Activated naive CD8-positive, alpha-beta T cell treated with anti-CD3 and anti-CD28 coated beads, Interleukin-2, amount 10 ng/mL, durations not matched to agents 7 days and 5 days (primary cell): Measurements from ENCODE around the gene TMEM54. TPM values are rescaled to one million over a fixed set of nuclear protein-coding genes. Genes with fewer than 3 reads are reported as not detected.
A peak's percentile ranks its signal among the peaks of the same experiment; 100 is the strongest.

Experiments used
- ATAC-seq: fragments of 150-1000 bp; cut with Tn5 transposase; one replicate; pipeline ENCODE4 v1.10.0; 2021; ENCODE audit warnings: low read depth, moderate library complexity
- POLR2A ChIA-PET: fragments of 350-600 bp; sonication (Branson Sonifier 250); formaldehyde crosslinking; loops from one replicate; lab custom pipeline; 2021; ENCODE audit warnings: antibody characterized with exemption; lab: Charles Lee
- DNase-seq: peaks from one replicate; pipeline ENCODE4 v3.0.0; 2021
- H3K27ac Mint-ChIP-seq: one replicate; pipeline ENCODE4 v1.8.0; 2022; ENCODE audit warnings: mild to moderate bottlenecking, mixed read lengths
- H3K27me3 Mint-ChIP-seq: one replicate; pipeline ENCODE4 v1.8.0; 2022; ENCODE audit warnings: mild to moderate bottlenecking, moderate library complexity, mixed read lengths
- H3K36me3 Mint-ChIP-seq: one replicate; pipeline ENCODE4 v1.8.0; 2021; ENCODE audit warnings: mild to moderate bottlenecking, mixed read lengths
- H3K4me1 Mint-ChIP-seq: one replicate; pipeline ENCODE4 v1.8.0; 2021; ENCODE audit warnings: mixed read lengths
- H3K4me3 Mint-ChIP-seq: one replicate; pipeline ENCODE4 v1.8.0; 2022; ENCODE audit warnings: mild to moderate bottlenecking, moderate library complexity, mixed read lengths
- H3K9me3 Mint-ChIP-seq: one replicate; pipeline ENCODE4 v1.8.0; 2021; ENCODE audit warnings: mixed read lengths
- total RNA-seq, 2 experiments: library from RNA; stranded (reverse); gene quantifications; one replicate each; pipeline ENCODE4 v1.2.3, GENCODE V29; 2021

The TMEM54 gene
- total RNA-seq, 2 experiments from 2014 or later: not detected

GRCh38 chr1:32887623-32888022 lies 13.6 kb downstream of the TMEM54 start:
- Mint-ChIP-seq H3K4me3 (no peak overlapping the region), H3K27ac (no peak overlapping the region), H3K9me3 (no peaks in the 10 kb centered on the region), H3K36me3 (peaks cover 2% of the 10 kb centered on the region), H3K4me1 (peaks cover 3% of the 10 kb centered on the region), H3K27me3 (peaks cover 81% of the 10 kb centered on the region)
- POLR2A ChIA-PET: no interaction called here
- no peak for DNase-seq
- no peak for ATAC-seq

DNA sequence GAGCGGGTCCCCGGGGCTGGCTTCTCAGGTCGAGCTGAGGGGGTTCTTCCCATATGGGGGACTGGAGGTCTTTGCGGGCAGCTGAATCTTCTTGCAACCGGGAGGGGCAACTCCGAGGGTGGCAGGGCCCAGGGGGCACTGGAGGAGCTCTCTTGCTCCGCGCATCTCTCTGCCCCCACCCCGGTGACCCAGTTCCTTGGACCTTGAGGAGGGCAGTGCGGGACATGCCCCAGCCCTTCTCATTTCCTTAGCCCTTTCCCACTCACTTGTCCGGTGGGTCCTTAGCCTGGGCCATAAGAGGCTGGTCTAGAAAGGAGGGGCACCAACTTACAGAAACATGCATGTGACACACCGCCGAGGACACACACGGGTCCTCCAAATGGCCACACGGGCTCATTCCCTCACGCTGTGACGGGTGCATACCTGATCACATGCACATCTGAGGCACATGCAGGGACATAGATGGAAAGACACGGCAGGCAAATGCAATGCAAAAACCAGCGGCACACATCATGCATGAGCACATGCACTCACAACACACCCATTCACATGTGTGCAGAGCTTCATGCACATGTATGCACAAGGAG lies 14.3 kb downstream of the TMEM54 start:
- DNase-seq: no peak
- no peak for ATAC-seq
- POLR2A ChIA-PET: interaction anchor here (0.6 kb wide), 1 partner anchor 242 kb away, joined by 3 read pairs; no protein-coding TSS in a partner anchor
- Mint-ChIP-seq H3K4me1 (no peaks in the 10 kb centered on the region), H3K27me3 (peaks cover 74% of the 10 kb centered on the region), H3K27ac (no peak overlapping the region), H3K36me3 (no peaks in the 10 kb centered on the region), H3K4me3 (no peak overlapping the region), H3K9me3 (no peaks in the 10 kb centered on the region)

GRCh38 chr1:32886004-32886827 lies 15.0 kb downstream of the TMEM54 start, which contains the start of gene HPCA:
HPCA (plus strand) TSS chr1:32886491; CDS start chr1:32888899, 2,408 bp downstream.
- Mint-ChIP-seq H3K9me3 (no peaks in the 10 kb centered on the region), H3K27ac (no peak within 1 kb of the TSS), H3K4me3 (no peak within 1 kb of the TSS), H3K4me1 (no peaks in the 10 kb centered on the region), H3K27me3 (peaks cover 68% of the 10 kb centered on the region), H3K36me3 (no peaks in the 10 kb centered on the region)
- ATAC-seq (peak; percentile 85), DNase-seq (peak; percentile 82)
- POLR2A ChIA-PET: interaction anchor here (0.6 kb wide), 1 partner anchor 243 kb away, joined by 3 read pairs; no protein-coding TSS in a partner anchor

GRCh38 chr1:32885676-32886003 lies 15.5 kb downstream of the TMEM54 start:
- ATAC-seq (no peak), DNase-seq (no peak)
- no peak overlapping the region for H3K4me3 Mint-ChIP-seq
- H3K4me1 Mint-ChIP-seq: no peaks in the 10 kb centered on the region
- no peak overlapping the region for H3K27ac Mint-ChIP-seq
- peaks cover 68% of the 10 kb centered on the region for H3K27me3 Mint-ChIP-seq
- H3K9me3 Mint-ChIP-seq: no peaks in the 10 kb centered on the region
- no peaks in the 10 kb centered on the region for H3K36me3 Mint-ChIP-seq
- POLR2A ChIA-PET: no interaction called here

- no peak for ATAC-seq
- Mint-ChIP-seq H3K9me3 (no peaks in the 10 kb centered on the region), H3K27me3 (peaks cover 65% of the 10 kb centered on the region), H3K36me3 (no peaks in the 10 kb centered on the region), H3K4me1 (no peaks in the 10 kb centered on the region), H3K27ac (no peak overlapping the region), H3K4me3 (no peak overlapping the region)
- no peak for DNase-seq
- POLR2A ChIA-PET: no interaction called here
These were observed 16.5 kb downstream of the TMEM54 start for GRCh38 chr1:32884726-32885125.

DNA sequence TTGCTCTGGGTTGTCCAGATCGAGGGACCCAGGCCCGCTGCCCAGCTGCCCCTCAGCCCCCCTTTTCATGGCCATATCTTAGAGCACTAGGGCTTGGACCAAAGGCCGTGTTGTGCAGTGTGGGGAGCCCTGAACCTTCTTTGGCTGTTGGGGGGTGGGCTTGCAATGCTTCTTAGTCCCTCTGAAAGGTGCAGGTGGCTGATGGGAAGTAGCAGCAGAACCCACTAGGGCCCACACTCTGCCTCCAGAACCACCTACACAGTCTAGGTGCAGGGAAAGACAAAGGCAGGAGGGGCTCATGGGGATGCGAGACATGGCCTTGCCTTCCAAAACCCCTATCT lies 17.2 kb downstream of the TMEM54 start:
- H3K36me3 Mint-ChIP-seq: no peaks in the 10 kb centered on the region
- no peaks in the 10 kb centered on the region for H3K9me3 Mint-ChIP-seq
- POLR2A ChIA-PET: no interaction called here
- no peaks in the 10 kb centered on the region for H3K4me1 Mint-ChIP-seq
- no peak overlapping the region for H3K4me3 Mint-ChIP-seq
- ATAC-seq: no peak
- H3K27ac Mint-ChIP-seq: no peak overlapping the region
- no peak for DNase-seq
- peaks cover 59% of the 10 kb centered on the region for H3K27me3 Mint-ChIP-seq

DNA sequence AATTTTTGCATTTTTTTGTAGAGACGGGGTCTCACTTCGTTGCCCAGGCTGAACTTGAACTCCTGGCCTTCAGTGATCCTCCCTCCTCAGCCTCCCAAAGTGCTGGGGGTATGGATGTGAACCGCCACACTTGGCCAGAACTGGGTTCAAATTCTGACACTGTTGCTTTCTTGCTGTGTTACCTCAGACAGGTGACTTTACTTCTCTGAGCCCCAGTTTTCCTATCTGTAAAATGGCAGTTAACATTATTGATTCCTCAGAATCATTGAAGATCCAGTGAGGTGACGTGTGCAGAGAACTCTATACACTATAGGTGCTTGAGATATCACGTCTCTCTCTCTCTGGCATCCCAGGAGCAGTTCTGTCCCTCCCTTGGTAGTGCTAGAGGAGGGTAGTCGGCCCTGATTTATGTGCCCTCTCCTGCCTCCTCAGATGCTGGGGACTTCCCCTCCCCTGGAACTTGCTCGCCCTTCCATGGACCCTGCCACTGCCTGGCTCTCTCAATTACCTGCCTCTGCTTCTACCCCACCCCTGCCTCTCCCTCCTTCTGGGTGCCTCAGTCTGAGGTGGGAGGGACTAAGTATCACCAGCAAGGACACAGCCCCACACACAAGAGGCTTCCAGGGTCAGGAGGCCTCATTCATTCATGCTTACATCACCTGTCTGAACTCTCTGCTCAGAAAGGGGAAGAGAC lies 17.7 kb downstream of the TMEM54 start:
- no peaks in the 10 kb centered on the region for H3K9me3 Mint-ChIP-seq
- no peaks in the 10 kb centered on the region for H3K4me1 Mint-ChIP-seq
- POLR2A ChIA-PET: no interaction called here
- H3K36me3 Mint-ChIP-seq: no peaks in the 10 kb centered on the region
- DNase-seq: no peak
- H3K4me3 Mint-ChIP-seq: no peak overlapping the region
- peaks cover 58% of the 10 kb centered on the region for H3K27me3 Mint-ChIP-seq
- H3K27ac Mint-ChIP-seq: no peak overlapping the region
- no peak for ATAC-seq

GRCh38 chr1:32881871-32882850 lies 19.0 kb downstream of the TMEM54 start:
- no peak for DNase-seq

DNA sequence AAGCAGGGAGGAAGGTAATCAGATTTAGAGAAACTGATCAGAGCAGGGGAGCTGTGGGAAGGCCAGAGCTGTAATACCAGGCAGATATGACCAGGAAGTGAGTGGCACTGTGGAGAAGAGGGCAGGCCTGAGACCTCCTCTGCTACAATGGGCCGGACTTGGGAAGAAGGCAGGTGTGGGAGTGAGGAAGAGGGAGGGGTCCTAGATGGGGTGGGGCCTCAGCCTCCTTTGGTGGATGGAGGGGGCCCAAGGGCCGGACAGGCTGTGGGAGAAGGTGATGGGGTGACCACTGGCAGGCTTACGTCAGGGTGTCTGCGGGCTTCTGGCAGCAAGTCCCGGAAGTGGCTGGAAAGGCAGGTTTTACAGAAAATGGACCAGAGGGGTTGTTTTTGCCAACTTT lies 19.9 kb downstream of the TMEM54 start:
- DNase-seq (no peak), ATAC-seq (no peak)
- H3K4me3 Mint-ChIP-seq: no peak overlapping the region
- POLR2A ChIA-PET: no interaction called here
- H3K4me1 Mint-ChIP-seq: no peaks in the 10 kb centered on the region
- no peaks in the 10 kb centered on the region for H3K9me3 Mint-ChIP-seq
- peaks cover 47% of the 10 kb centered on the region for H3K27me3 Mint-ChIP-seq
- no peaks in the 10 kb centered on the region for H3K36me3 Mint-ChIP-seq
- H3K27ac Mint-ChIP-seq: no peak overlapping the region

More at GRCh38 chr1:32881871-32882850, 19.0 kb downstream of the TMEM54 start:
- no peaks in the 10 kb centered on the region for H3K4me1 Mint-ChIP-seq
- H3K27me3 Mint-ChIP-seq: peaks cover 52% of the 10 kb centered on the region
- POLR2A ChIA-PET: no interaction called here
- no peaks in the 10 kb centered on the region for H3K9me3 Mint-ChIP-seq
- no peak overlapping the region for H3K27ac Mint-ChIP-seq
- H3K4me3 Mint-ChIP-seq: no peak overlapping the region
- no peak for ATAC-seq
- H3K36me3 Mint-ChIP-seq: no peaks in the 10 kb centered on the region

- POLR2A ChIA-PET: no interaction called here
- no peaks in the 10 kb centered on the region for H3K4me1 Mint-ChIP-seq
- DNase-seq (peak; percentile 11), ATAC-seq (no peak)
- H3K4me3 Mint-ChIP-seq: no peak overlapping the region
- H3K27ac Mint-ChIP-seq: no peak overlapping the region
- H3K27me3 Mint-ChIP-seq: peaks cover 45% of the 10 kb centered on the region
- H3K36me3 Mint-ChIP-seq: no peaks in the 10 kb centered on the region
- no peaks in the 10 kb centered on the region for H3K9me3 Mint-ChIP-seq
These were observed 22.6 kb downstream of the TMEM54 start for GRCh38 chr1:32878637-32879041.

DNA sequence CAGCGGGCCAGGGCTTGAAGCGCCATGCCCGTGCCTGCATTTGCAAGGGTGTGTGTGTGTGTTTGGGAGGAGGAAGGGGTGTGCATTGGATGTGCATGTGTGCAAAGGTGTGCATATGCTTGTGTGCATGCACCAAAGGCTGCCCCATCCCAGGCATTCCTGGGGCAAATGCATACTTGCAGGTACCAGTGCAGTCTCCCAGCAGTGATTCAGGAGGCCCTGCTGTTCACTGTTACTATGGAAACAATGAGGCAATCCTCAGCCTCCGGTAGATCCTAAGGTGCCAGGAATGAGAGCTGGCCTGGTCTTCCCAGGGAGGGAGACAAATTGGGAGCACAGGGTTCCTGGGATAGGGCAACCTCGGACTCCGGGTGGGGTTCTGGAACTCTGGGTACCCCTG lies 23.0 kb downstream of the TMEM54 start:
- peak; percentile 27 for DNase-seq
- H3K27ac Mint-ChIP-seq: no peak overlapping the region
- POLR2A ChIA-PET: no interaction called here
- no peak overlapping the region for H3K4me3 Mint-ChIP-seq
- H3K27me3 Mint-ChIP-seq: peaks cover 40% of the 10 kb centered on the region
- no peaks in the 10 kb centered on the region for H3K4me1 Mint-ChIP-seq
- ATAC-seq: no peak
- H3K9me3 Mint-ChIP-seq: no peaks in the 10 kb centered on the region
- H3K36me3 Mint-ChIP-seq: no peaks in the 10 kb centered on the region

DNA sequence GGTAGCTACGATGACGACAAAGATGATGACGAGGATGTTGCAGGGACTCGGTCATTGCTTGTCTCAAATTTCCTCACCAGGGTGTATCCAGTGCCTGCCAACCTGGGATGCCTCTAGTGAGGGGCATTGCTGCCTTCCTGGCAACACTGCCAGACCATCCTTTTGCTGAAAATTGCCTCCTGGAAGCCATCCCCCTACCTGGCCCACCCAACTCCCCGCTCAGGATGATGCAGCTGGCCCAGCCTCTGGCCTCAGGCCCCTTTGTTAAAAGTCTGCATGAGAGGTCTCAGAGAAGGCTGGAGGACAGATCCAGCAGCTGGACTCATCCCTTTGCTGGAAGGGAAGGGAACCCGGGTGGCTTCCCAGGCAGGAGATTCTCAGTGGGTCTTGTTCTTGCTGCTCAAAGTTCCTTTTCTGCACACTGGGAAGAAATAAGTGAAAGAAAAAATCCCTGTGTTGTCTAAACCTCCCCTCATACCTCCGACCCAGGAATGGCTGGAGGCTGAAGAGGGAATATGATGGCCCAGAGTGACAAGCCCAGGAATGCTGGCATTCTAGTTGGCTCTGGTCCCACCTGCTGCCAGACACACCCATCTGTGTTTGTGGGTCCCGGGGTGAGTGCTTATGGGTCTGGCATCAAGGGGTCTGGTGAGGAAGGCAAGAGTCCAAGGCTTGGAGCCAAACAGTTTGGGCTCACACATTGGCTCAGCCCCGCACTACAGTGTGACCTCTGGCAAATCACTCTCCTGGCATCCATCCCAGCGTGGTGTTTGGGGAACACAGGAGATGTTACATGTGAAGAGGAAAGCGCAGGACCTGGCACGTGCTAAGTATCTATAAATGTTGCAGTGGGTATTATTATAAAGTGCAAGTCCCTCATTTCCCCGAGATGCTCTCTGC lies 23.7 kb downstream of the TMEM54 start:
- no peak overlapping the region for H3K27ac Mint-ChIP-seq
- POLR2A ChIA-PET: no interaction called here
- no peak overlapping the region for H3K4me3 Mint-ChIP-seq
- no peaks in the 10 kb centered on the region for H3K9me3 Mint-ChIP-seq
- DNase-seq: peak; percentile 11
- H3K4me1 Mint-ChIP-seq: peaks cover 2% of the 10 kb centered on the region
- no peaks in the 10 kb centered on the region for H3K36me3 Mint-ChIP-seq
- H3K27me3 Mint-ChIP-seq: peaks cover 41% of the 10 kb centered on the region
- ATAC-seq: no peak
